ENCODE data around the gene FKBP6. TPM values are rescaled to one million over a fixed set of nuclear protein-coding genes. Genes with fewer than 3 reads are reported as not detected.

Gene FKBP6
- total RNA-seq, 1 donor from 2014 or later: not detected

- H3K4me3 ChIP-seq: no peak overlapping the region
- no peaks in the 10 kb centered on the region for H3K36me3 ChIP-seq
- H3K27me3 ChIP-seq: no peaks in the 10 kb centered on the region
- no peaks in the 10 kb centered on the region for H3K4me1 ChIP-seq
- no peak overlapping the region for H3K27ac ChIP-seq
- no peak for TF ChIP-seq CTCF (IDR thresholded peaks at IDR 0.05)
- intact Hi-C loops (cut with DNase I): no loop called here
- no peak for DNase-seq (ENCODE audit: low spot score in 2 of 2)
- H3K9me3 ChIP-seq: no peaks in the 10 kb centered on the region
These were observed 21.8 kb downstream of the FKBP6 start for GRCh38 chr7:73349763-73350162.

DNA sequence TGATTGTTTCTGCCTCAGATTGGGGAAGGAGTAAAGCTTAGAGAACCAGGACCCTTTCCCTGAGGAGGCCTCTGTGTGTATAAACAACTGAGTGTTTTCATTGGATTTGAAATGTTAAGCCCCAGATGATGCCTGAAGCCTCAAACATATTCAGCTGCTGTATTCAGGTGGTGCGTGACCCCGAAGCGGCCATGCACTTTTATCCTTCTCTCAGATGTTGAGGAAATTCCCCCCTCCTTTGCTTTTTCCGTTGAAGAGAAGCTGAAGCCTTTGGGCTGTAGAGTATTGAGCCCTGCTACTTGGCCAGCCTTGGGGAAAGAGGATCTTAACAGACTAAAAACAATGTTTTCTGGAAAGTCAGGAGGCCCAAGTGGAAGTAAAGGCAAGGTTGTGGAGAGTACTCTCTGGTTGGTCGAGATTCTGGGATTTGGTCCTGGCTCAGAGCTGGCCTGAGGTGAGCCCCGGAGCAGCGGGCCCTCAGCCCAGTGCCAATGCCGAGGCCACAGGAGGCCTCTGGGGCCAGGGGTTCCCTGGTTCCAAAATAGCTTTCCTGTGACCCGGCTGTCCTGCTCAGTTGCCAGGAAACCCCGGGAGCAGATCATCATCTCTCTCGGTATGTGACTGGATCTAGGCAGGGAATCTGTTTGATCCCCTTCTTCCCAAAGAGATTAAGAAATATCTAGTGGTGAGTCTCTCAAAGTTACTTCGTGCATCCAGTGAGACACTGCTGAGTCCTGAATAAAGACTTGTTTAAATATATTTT is 22.5 kb downstream of the FKBP6 start:
- no peaks in the 10 kb centered on the region for H3K27me3 ChIP-seq
- no peaks in the 10 kb centered on the region for H3K4me1 ChIP-seq
- H3K4me3 ChIP-seq: no peak overlapping the region
- H3K27ac ChIP-seq: no peak overlapping the region
- DNase-seq (ENCODE audit: low spot score in 2 of 2): no peak
- H3K36me3 ChIP-seq: no peaks in the 10 kb centered on the region
- intact Hi-C loops (cut with DNase I): no loop called here
- TF ChIP-seq CTCF (IDR thresholded peaks at IDR 0.05): no peak
- no peaks in the 10 kb centered on the region for H3K9me3 ChIP-seq

GRCh38 chr7:73351447-73352167 is 23.6 kb downstream of the FKBP6 start:
- Histone ChIP-seq H3K4me1 (no peaks in the 10 kb centered on the region), H3K27ac (no peak overlapping the region)
- TF ChIP-seq CTCF (IDR thresholded peaks at IDR 0.05): no peak

DNA sequence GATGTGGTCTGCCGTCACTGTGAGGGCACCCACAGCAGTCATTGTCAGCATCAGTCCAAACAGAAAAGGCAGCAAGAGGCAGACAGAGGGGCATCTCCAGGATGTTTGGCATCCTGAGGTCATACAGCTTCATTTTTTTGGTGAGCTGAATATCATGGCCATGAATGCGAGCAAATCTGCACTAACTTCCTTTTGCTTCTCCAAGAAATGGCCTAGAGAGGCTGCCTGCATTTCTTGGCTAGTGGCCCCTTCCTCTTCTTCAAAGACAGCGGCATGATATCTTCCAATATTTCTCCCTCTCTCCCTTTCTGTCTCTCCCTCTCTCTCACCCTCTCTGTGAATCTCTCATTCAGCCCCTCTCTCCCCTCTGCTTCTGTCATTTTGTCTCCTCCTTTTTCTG is 24.8 kb downstream of the FKBP6 start:
- intact Hi-C loops (cut with DNase I): no loop called here
- no peak overlapping the region for H3K27ac ChIP-seq
- H3K9me3 ChIP-seq: no peaks in the 10 kb centered on the region
- H3K36me3 ChIP-seq: no peaks in the 10 kb centered on the region
- no peak for DNase-seq (ENCODE audit: low spot score in 2 of 2)
- H3K4me1 ChIP-seq: no peaks in the 10 kb centered on the region
- no peak overlapping the region for H3K4me3 ChIP-seq
- H3K27me3 ChIP-seq: no peaks in the 10 kb centered on the region
- TF ChIP-seq CTCF (IDR thresholded peaks at IDR 0.05): no peak

More at GRCh38 chr7:73351447-73352167, 23.6 kb downstream of the FKBP6 start:
- no peak for DNase-seq (ENCODE audit: low spot score in 2 of 2)
- no peaks in the 10 kb centered on the region for H3K36me3 ChIP-seq
- intact Hi-C loops (cut with DNase I): no loop called here
- H3K27me3 ChIP-seq: no peaks in the 10 kb centered on the region
- H3K4me3 ChIP-seq: no peak overlapping the region
- H3K9me3 ChIP-seq: no peaks in the 10 kb centered on the region

DNA sequence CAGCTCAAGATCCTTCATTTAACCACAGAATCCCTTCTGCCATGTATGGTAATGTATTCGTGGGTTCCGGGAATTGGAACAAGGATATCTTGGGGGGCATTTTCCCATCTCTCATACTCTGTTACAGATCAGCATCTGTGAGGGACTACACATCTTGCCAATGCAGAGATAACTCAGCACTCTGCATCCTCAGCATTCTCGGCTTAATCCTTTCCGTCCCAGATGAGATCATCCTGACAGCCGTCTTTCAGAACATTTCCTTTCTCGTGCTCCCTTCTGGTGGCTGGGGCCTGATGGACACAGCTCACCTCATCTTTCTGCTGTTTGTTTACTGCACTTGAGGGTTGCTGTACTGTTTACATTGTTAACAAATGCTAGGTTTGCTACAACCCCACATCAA is 25.3 kb downstream of the FKBP6 start:
- no peaks in the 10 kb centered on the region for H3K4me1 ChIP-seq
- TF ChIP-seq CTCF (IDR thresholded peaks at IDR 0.05): no peak
- no peaks in the 10 kb centered on the region for H3K36me3 ChIP-seq
- DNase-seq (ENCODE audit: low spot score in 2 of 2): no peak
- no peak overlapping the region for H3K4me3 ChIP-seq
- no peak overlapping the region for H3K27ac ChIP-seq
- intact Hi-C loops (cut with DNase I): no loop called here
- H3K9me3 ChIP-seq: no peaks in the 10 kb centered on the region
- no peaks in the 10 kb centered on the region for H3K27me3 ChIP-seq
